PC-9 (cell line): ENCODE measurements around the gene SEMA3E.

Experiments
- EZH2 ChIP-seq: fragments of 200-600 bp; sonication (generic); IDR thresholded peaks from 2 replicates; pipeline ENCODE4 v1.8.0; 2017; ENCODE audit warnings: antibody characterized with exemption, low read depth
- TF ChIP-seq, protein P1 (sequence below): fragments of 200-600 bp; sonication (generic); conservative IDR thresholded peaks from 2 replicates; pipeline ENCODE4 v1.6.1; 2017; ENCODE audit warnings: mixed run types, antibody characterized with exemption, mild to moderate bottlenecking, moderate library complexity

DNA sequence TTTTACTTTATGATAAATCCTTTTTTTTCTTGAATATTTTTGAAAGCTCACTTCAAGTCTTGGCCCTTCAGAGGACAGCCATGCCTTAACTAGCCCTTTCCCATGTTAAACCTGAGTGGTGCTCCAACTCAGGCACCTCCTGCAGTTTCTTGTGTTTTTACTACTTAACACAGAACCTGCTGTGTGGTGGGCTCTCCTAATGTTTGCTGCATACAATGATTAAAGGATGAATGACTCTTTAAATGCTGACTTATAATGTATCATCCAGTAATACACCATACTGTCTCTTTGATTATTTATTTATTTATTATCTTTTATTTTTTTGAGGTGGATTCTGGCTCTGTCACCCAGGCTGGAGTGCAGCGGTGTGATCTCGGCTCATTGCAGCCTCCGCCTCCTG is 179.4 kb downstream of the SEMA3E start:
- TF ChIP-seq, protein P1, sequence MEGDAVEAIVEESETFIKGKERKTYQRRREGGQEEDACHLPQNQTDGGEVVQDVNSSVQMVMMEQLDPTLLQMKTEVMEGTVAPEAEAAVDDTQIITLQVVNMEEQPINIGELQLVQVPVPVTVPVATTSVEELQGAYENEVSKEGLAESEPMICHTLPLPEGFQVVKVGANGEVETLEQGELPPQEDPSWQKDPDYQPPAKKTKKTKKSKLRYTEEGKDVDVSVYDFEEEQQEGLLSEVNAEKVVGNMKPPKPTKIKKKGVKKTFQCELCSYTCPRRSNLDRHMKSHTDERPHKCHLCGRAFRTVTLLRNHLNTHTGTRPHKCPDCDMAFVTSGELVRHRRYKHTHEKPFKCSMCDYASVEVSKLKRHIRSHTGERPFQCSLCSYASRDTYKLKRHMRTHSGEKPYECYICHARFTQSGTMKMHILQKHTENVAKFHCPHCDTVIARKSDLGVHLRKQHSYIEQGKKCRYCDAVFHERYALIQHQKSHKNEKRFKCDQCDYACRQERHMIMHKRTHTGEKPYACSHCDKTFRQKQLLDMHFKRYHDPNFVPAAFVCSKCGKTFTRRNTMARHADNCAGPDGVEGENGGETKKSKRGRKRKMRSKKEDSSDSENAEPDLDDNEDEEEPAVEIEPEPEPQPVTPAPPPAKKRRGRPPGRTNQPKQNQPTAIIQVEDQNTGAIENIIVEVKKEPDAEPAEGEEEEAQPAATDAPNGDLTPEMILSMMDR, result no peak
- no peak for TF ChIP-seq EZH2
